DMS 273 (cell line): ENCODE measurements around the gene GRID1.

Experiments used
- DNase-seq: peaks from one replicate; lab custom pipeline; 2025; ENCODE audit not compliant: unreplicated experiment; lab: John Stamatoyannopoulos, UW

Gene GRID1

GRCh38 chr10:85594239-85594638 lies 772.4 kb downstream of the GRID1 start:
- no peak for DNase-seq

- DNase-seq: peak; percentile 22
These were observed 773.3 kb downstream of the GRID1 start for GRCh38 chr10:85593226-85593772.

GRCh38 chr10:85581371-85581770 lies 785.2 kb downstream of the GRID1 start:
- no peak for DNase-seq

- no peak for DNase-seq
These were observed 786.0 kb downstream of the GRID1 start for GRCh38 chr10:85580585-85580984.

GRCh38 chr10:85578860-85579259 lies 787.7 kb downstream of the GRID1 start:
- peak; percentile 9 for DNase-seq

GRCh38 chr10:85575441-85575840 lies 791.2 kb downstream of the GRID1 start:
- DNase-seq: no peak

GRCh38 chr10:85570871-85571270 lies 795.7 kb downstream of the GRID1 start:
- no peak for DNase-seq

GRCh38 chr10:85565381-85565780 lies 801.2 kb downstream of the GRID1 start:
- DNase-seq: no peak

- no peak for DNase-seq
These were observed 808.1 kb downstream of the GRID1 start for GRCh38 chr10:85558533-85558932.

- DNase-seq: no peak
These were observed 808.9 kb downstream of the GRID1 start for GRCh38 chr10:85557706-85558105.

GRCh38 chr10:85557077-85557476 lies 809.5 kb downstream of the GRID1 start:
- DNase-seq: no peak
